A673 (cell line): ENCODE measurements around the gene BSPRY.

Experiments used
- CTCF ChIP-seq: fragments of 300-800, 200-600 bp; sonication (generic); conservative IDR thresholded peaks from 2 replicates; pipeline ENCODE4 v1.5.1; 2017; ENCODE audit warnings: low read depth, mild to moderate bottlenecking, antibody characterized with exemption, low read length, moderate library complexity, mixed read lengths
- EZH2 ChIP-seq: fragments of 200-600 bp; sonication (generic); IDR thresholded peaks from 2 replicates; pipeline ENCODE4 v1.6.1; 2017; ENCODE audit warnings: borderline replicate concordance, low read depth, mild to moderate bottlenecking, mixed read lengths, antibody characterized with exemption, low read length; ENCODE audit not compliant: poor library complexity, severe bottlenecking

GRCh38 chr9:113416149-113416721 is 66.9 kb downstream of the BSPRY start:
- no peak for TF ChIP-seq CTCF
- TF ChIP-seq EZH2, result no peak
